HG03175 (cell line): ENCODE results near the gene RTL10.
"Not testable (repeated sequence)": the region's sequence is repeated elsewhere in the genome, so short reads cannot be mapped to it uniquely, and the experiment has no call there.

ENCODE experiments used
- ATAC-seq: cut with Tn5 transposase; IDR thresholded peaks from one replicate; pipeline ENCODE4 v1.9.1; 2021; ENCODE audit warnings: mild to moderate bottlenecking, moderate library complexity; ENCODE audit not compliant: unreplicated experiment

RTL10 gene

GRCh38 chr22:19889951-19890350 lies 35.3 kb upstream of the RTL10 start:
- no peak for ATAC-seq

- ATAC-seq = no peak
Observed at GRCh38 chr22:19888131-19888746, 33.6 kb upstream of the RTL10 start.

GRCh38 chr22:19887256-19887985 lies 32.7 kb upstream of the RTL10 start:
- no peak for ATAC-seq

GRCh38 chr22:19886605-19887255 lies 32.1 kb upstream of the RTL10 start:
- ATAC-seq = no peak

DNA sequence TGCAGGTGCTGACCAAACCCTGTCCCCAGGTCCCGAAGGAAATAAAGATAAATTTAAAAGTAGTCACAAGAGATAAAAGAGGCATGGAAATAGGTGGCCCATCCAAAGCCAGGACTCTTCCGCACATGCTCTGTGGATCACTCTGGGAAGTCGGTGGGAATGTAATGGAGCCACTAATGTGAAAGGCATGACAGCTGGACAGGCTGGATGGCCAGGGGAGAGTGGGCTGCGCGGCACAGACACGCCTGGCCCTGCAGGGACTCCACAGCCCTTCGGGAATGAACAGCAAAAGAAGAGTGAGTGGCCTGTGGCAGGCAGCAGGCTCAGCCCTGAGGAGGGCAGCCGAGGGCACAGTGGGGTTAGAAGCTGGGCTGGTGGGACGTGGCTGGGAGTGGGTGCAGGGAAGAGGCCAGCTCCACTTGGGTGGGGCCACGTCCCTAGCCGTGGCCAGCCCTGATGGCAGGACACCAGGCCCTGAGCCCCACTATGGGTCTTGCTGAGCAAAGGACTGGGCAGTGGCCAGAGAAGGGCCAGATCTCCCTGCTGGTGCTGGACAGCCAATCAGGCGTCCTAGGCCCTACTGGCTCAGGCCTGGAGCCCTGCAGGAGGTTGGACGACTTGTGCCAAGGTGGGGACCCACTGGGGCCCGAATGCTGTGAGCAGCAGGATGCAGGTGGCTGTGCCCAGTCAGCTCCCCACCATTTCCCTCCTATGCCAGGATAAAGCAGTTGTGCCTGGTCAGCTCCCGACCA lies 31.3 kb upstream of the RTL10 start:
- ATAC-seq = no peak

- no peak for ATAC-seq
Observed at GRCh38 chr22:19884954-19885751, 30.5 kb upstream of the RTL10 start.

DNA sequence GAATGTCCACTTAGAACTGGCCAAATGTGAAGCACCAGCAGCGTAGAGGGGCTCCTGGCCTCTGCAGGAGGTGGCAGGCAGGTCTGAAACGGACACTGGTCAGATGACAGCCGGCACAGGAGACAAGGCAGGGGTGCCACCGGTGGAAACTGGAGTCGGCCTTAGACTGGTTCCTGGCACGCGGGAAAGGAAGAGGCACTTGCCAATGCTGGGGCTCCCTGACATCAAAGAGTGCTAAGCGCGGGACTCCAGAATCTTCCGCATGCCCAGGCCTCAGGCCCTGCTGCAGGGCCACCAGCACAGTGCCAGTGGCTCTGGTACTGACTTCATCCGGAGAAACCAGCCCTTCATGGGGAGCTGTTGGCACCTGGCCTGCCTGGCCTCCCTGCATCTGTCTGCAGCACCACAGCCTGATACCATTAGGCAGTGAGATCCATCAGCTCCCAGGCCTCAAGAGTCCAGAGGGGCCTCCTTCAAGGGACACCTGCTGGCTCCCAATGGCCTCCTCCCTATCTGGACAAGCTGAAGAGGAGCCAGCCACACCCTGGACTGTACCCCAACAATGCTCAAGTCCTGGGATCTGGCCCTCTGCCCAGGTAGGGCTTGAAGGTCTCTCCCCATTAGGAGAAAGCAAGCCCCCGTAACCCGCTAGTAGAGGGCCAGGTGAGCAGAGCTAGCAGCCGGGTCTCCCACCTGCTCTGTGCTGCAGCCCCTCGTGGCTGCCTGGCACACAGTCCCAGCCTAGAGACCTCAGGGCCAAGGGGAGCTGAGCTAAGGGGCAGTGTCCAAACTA lies 29.7 kb upstream of the RTL10 start:
- ATAC-seq = no peak

DNA sequence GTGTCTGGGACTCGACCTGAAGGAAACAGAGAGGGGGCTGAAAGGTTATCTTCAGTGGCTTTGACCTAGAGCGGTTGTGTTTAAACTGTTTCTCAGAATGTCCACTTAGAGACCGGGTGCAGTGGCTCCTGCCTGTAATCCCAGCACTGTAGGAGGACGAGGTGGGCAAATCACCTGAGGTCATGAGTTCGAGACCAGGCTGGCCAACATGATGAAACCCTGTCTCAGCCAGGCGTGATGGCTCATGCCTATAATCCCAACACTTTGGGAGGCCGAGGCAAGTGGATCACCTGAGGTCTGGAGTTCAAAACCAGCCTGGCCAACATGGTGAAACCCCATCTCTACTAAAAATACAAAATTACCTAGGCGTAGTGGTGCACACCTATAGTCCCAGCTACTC lies 28.8 kb upstream of the RTL10 start:
- ATAC-seq = not testable (repeated sequence)

GRCh38 chr22:19882446-19883381 lies 28.0 kb upstream of the RTL10 start:
- no peak for ATAC-seq

DNA sequence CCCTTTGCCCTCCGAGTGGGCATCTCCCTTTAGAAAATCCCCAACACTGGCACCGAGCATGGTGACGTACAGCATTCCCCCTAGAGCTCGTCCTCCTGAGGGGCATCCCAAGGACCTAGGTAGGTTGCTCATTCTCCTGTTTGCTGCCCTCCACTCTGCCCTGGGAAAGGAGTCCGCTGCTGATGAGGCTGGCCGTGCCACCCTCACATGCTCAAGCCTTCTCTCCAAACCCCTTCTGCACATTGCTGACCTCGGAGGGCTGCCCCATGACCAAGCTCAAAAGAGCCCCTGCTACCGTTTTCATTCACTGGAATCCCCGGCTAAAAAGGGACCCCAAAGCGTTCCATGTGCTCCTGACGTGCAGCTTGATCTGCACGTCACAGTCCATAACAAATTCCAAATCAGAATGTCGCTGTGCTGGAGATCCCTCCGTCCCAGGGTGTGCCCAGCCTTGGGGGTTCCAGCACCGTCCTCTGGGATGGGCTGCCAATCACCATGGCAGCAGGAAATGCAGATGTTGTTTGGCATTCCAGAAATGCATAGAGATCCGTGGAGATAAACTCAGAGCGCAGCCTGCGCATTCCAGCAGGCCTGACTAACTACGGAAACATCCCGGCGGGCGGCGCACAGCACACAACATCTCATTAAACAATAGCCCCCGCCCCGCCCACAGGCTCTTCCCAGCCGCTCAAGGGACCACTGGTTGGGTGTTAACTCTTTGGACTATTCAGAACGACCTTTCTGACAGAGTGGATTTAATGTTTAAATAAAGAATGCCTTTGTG lies 26.3 kb upstream of the RTL10 start:
- ATAC-seq = no peak

- ATAC-seq = no peak
Observed at GRCh38 chr22:19879992-19880785, 25.5 kb upstream of the RTL10 start.

DNA sequence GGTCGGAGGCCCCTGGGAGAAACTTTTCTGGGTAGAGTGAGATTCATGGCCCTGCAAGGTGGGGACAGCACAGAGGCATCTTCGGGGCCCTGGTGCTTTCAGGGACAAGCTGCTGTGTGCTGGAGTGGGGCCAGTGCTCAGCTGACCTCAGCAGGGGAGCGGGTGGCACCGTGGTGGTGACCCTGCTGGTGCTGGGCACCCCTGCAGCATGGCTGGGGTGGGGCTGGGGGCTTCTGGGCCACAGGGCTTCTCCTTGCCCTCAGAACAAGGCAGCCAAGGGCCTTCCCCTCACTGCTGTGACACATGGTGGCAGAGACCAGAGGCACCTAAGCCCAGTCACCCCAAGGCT lies 24.9 kb upstream of the RTL10 start:
- no peak for ATAC-seq

DNA sequence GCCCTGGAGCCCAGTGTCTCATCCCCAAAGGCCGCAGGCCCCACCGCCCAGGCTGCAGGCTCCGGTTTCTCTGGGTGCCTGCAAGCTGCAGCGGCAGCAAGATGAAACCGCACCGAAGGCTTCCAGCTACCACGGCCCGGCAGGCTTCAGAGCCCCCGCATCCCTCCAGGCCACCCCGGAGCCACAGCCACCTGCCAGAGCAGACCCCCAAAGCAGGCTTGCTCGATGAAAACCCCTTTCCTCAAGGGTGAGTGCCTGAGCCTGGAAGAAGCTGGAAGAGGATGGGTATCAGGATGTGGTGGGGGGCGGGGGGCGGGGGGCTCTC lies 24.5 kb upstream of the RTL10 start:
- no peak for ATAC-seq

- no peak for ATAC-seq
Observed at GRCh38 chr22:19878461-19879245, 24.0 kb upstream of the RTL10 start.

DNA sequence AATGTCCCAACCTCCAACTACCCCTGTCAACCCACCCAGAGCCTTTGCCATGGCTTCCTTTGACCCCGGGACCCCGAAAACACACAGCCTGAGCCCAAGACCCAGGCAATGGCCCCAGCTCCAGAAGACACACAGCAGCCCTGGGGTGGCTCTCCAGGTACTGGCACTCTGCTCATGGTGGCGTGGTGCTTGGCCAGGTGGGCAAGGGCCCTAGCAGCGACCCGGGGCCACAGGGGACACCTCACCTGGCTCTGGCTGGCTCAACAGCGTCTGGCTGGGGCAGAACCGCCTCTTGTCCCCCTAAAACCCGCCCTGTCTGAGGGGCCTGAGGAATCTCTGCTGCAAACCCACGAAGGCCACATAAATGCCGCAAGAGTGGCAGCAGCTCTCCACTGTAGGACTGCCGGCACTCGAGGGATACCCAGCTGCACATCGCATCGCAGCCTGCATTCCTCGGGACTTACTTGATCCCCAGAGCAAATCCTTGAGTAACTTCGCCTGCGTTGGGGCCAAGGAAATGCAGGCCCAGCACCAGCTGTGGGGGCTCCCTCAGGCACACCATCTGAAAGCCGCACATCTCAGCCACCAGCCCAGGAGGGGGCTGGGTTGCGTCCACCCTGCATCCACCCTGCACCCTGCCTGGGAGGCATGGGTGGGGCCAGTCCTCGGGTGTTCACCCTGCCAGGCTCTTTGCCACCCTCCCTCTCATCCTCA lies 23.1 kb upstream of the RTL10 start:
- no peak for ATAC-seq
